Hematopoietic multipotent progenitor cell (in vitro differentiated cells): ENCODE measurements around the gene C9orf78. TPM values are rescaled to one million over a fixed set of nuclear protein-coding genes. Genes with fewer than 3 reads are reported as not detected.

ENCODE experiments used
- DNase-seq, 3 donors: peaks; one replicate each; pipeline ENCODE4 v3.0.0-alpha.2; 2011 to 2015; ENCODE audit warnings: low read depth in 2 of 3, low spot score in 2 of 3
- small RNA-seq: library from RNA; depleted of rRNA; stranded (forward); fragments of <200 nt; gene quantifications from one replicate; pipeline ENCODE3, GENCODE V24; 2012
- total RNA-seq: library from RNA; depleted of rRNA; stranded (reverse); fragments of >200 nt; gene quantifications from one replicate; pipeline ENCODE4 v1.2.3, GENCODE V29; 2012

C9orf78 gene
- total RNA-seq, 1 donor: 19.4 TPM

- DNase-seq: no peak
Measured at GRCh38 chr9:129779560-129780190, 55.4 kb downstream of the C9orf78 start.

GRCh38 chr9:129778469-129778868 lies 56.6 kb downstream of the C9orf78 start:
- DNase-seq: no peak

- no peak for DNase-seq
Measured at GRCh38 chr9:129777769-129778130, 57.3 kb downstream of the C9orf78 start.

Small RNA genes lying within 50 kb of the gene (small RNA-seq; reads per million reads assigned to genes)
- 2.5 reads per million, percentile 74 among the genes with 10 or more reads in this experiment for gene MIR6855

Other genes starting within 250 kb of the C9orf78 start
- gene C9orf50, start 214.2 kb downstream of the C9orf78 start, total RNA-seq: not detected
- gene NTMT1, start 209.1 kb downstream of the C9orf78 start, total RNA-seq: 18.9 TPM
- 15.9 TPM for gene ASB6, start 193.1 kb downstream of the C9orf78 start, total RNA-seq
- gene PRRX2, start 169.6 kb downstream of the C9orf78 start, total RNA-seq: not detected
- under 0.01 TPM for gene PTGES, start 82.2 kb downstream of the C9orf78 start, total RNA-seq
- gene TOR1B, start 32.1 kb downstream of the C9orf78 start, total RNA-seq: 20.2 TPM
- gene TOR1A, start 11.1 kb downstream of the C9orf78 start, total RNA-seq: 28.5 TPM
- gene USP20, start 183 bp upstream of the C9orf78 start, total RNA-seq: 41.7 TPM
- 67.9 TPM for gene FNBP1, start 207.9 kb upstream of the C9orf78 start, total RNA-seq
- 15.6 TPM for gene GPR107, start 218.6 kb upstream of the C9orf78 start, total RNA-seq